Caco-2 (cell line): ENCODE data around the gene ANO10. TPM values are rescaled to one million over a fixed set of nuclear protein-coding genes. Genes with fewer than 3 reads are reported as not detected.

Experiments used
- BruUV-seq: library from RNA; stranded (reverse); fragments of 400-500 nt; replicated peaks from 2 replicates; lab custom pipeline; 2021; lab: Mats Ljungman, UMichigan
- CTCF ChIA-PET: fragments of 300-600 bp; sonication (Branson Sonifier 250); formaldehyde crosslinking; loops from one replicate; lab custom pipeline; 2022; ENCODE audit warnings: antibody characterized with exemption; lab: Charles Lee
- POLR2A ChIA-PET: fragments of 300-600 bp; sonication (Branson Sonifier 250); formaldehyde crosslinking; loops from one replicate; lab custom pipeline; 2022; ENCODE audit warnings: antibody characterized with exemption; lab: Charles Lee
- DNase-seq, 2 experiments: peaks; one replicate each; pipeline versions ENCODE4 v3.0.0 to v3.0.0-alpha.2; 2020 to 2022
- H3K27me3 ChIP-seq: replicated peaks from 2 replicates; pipeline ENCODE4 v1.6.0; 2011; ENCODE audit warnings: low read length; ENCODE audit not compliant: control insufficient read depth, insufficient read depth
- H3K36me3 ChIP-seq: 2 replicates; pipeline ENCODE4 v1.5.1; 2011; ENCODE audit warnings: low read length; ENCODE audit not compliant: control insufficient read depth, insufficient read depth
- H3K4me1 ChIP-seq: fragments of 250-450 bp; sonication (Bioruptor Pico); 2 replicates; pipeline ENCODE4 v1.5.1; 2020; ENCODE audit warnings: mild to moderate bottlenecking
- H3K4me3 ChIP-seq: 2 replicates; pipeline ENCODE4 v1.5.1; 2011; ENCODE audit warnings: low read depth, mild to moderate bottlenecking, control low read depth, low read length
- H3K9me3 ChIP-seq: fragments of 250-450 bp; sonication (Bioruptor Pico); 2 replicates; pipeline ENCODE4 v1.5.1; 2020; ENCODE audit warnings: mild to moderate bottlenecking, moderate library complexity
- H3K27ac Mint-ChIP-seq: one replicate; pipeline ENCODE4 v1.8.0; 2022; ENCODE audit warnings: mixed read lengths; ENCODE audit not compliant: unreplicated experiment
- H3K27me3 Mint-ChIP-seq: one replicate; pipeline ENCODE4 v1.8.0; 2022; ENCODE audit warnings: mixed read lengths; ENCODE audit not compliant: insufficient read depth, unreplicated experiment
- H3K36me3 Mint-ChIP-seq: one replicate; pipeline ENCODE4 v1.8.0; 2022; ENCODE audit warnings: mild to moderate bottlenecking, mixed read lengths; ENCODE audit not compliant: insufficient read depth, unreplicated experiment
- H3K4me1 Mint-ChIP-seq: one replicate; pipeline ENCODE4 v1.8.0; 2022; ENCODE audit warnings: low read depth, mixed read lengths; ENCODE audit not compliant: unreplicated experiment
- H3K4me3 Mint-ChIP-seq: one replicate; pipeline ENCODE4 v1.8.0; 2022; ENCODE audit warnings: mild to moderate bottlenecking, moderate library complexity, mixed read lengths; ENCODE audit not compliant: unreplicated experiment
- H3K9me3 Mint-ChIP-seq: one replicate; pipeline ENCODE4 v1.8.0; 2022; ENCODE audit warnings: mixed read lengths; ENCODE audit not compliant: unreplicated experiment
- CTCF ChIP-seq, 2 experiments: fragments of 200-600 bp in 1 of 2; IDR thresholded peaks; 1 replicate in 1 of 2; 2 replicates in 1 of 2; pipeline versions ENCODE4 v1.5.1 to v1.8.0; 2011 to 2022; ENCODE audit warnings: antibody characterized with exemption in 1 of 2, control low read depth in 1 of 2, inconsistent platforms in 1 of 2, low read depth in 1 of 2, low read length in 1 of 2, mild to moderate bottlenecking in 1 of 2, moderate library complexity in 1 of 2; ENCODE audit not compliant: insufficient read depth in 1 of 2, severe bottlenecking in 1 of 2, unreplicated experiment in 1 of 2
- intact Hi-C: fragments of 100-400 bp; cut with micrococcal nuclease; formaldehyde crosslinking; loops from one replicate; pipeline ENCODE4 v1.10.0; 2022; ENCODE audit not compliant: unreplicated experiment
- total RNA-seq: library from RNA; stranded (reverse); gene quantifications from 2 replicates; pipeline ENCODE4 v1.2.3, GENCODE V29; 2022

The ANO10 gene
- total RNA-seq, 1 experiment from 2014 or later: 24.1 TPM

- H3K9me3 ChIP-seq: no peaks in the 10 kb centered on the region
- no peaks in the 10 kb centered on the region for H3K36me3 Mint-ChIP-seq
- intact Hi-C loops: loop anchor here (10.0 kb wide), 1 partner anchor 127 kb away; no protein-coding TSS in a partner anchor
- H3K4me3 ChIP-seq: no peak overlapping the region
- H3K36me3 ChIP-seq: no peaks in the 10 kb centered on the region
- no peaks in the 10 kb centered on the region for H3K4me1 ChIP-seq
- BruUV-seq: no TSS peak
- CTCF ChIA-PET: no interaction called here
- no peak overlapping the region for H3K4me3 Mint-ChIP-seq
- DNase-seq: no peak
- H3K27me3 ChIP-seq: no peaks in the 10 kb centered on the region
- TF ChIP-seq CTCF (IDR thresholded peaks at IDR 0.05; ENCODE audit: insufficient read depth in 1 of 2, low read depth in 1 of 2, low read length in 1 of 2, severe bottlenecking in 1 of 2, unreplicated experiment in 1 of 2): no peak
- H3K27me3 Mint-ChIP-seq: no peaks in the 10 kb centered on the region
- H3K9me3 Mint-ChIP-seq: no peaks in the 10 kb centered on the region
- H3K4me1 Mint-ChIP-seq: no peaks in the 10 kb centered on the region
- H3K27ac Mint-ChIP-seq: no peak overlapping the region
- POLR2A ChIA-PET: no interaction called here
Observed at GRCh38 chr3:43627360-43627759, 5.5 kb upstream of the ANO10 start.

- no TSS peak for BruUV-seq
- no peak overlapping the region for H3K4me3 Mint-ChIP-seq
- H3K36me3 ChIP-seq: no peaks in the 10 kb centered on the region
- ChIA-PET POLR2A (no interaction called here), CTCF (no interaction called here)
- no peaks in the 10 kb centered on the region for H3K27me3 Mint-ChIP-seq
- intact Hi-C loops: loop anchor here (10.0 kb wide), 1 partner anchor 130 kb away; no protein-coding TSS in a partner anchor
- no peaks in the 10 kb centered on the region for H3K9me3 ChIP-seq
- H3K27me3 ChIP-seq: no peaks in the 10 kb centered on the region
- TF ChIP-seq CTCF (IDR thresholded peaks at IDR 0.05; ENCODE audit: insufficient read depth in 1 of 2, low read depth in 1 of 2, low read length in 1 of 2, severe bottlenecking in 1 of 2, unreplicated experiment in 1 of 2): no peak
- H3K9me3 Mint-ChIP-seq: no peaks in the 10 kb centered on the region
- no peaks in the 10 kb centered on the region for H3K4me1 Mint-ChIP-seq
- H3K4me3 ChIP-seq: no peak overlapping the region
- H3K27ac Mint-ChIP-seq: no peak overlapping the region
- H3K4me1 ChIP-seq: no peaks in the 10 kb centered on the region
- no peak for DNase-seq
- no peaks in the 10 kb centered on the region for H3K36me3 Mint-ChIP-seq
Observed at GRCh38 chr3:43624619-43625305, 3.0 kb upstream of the ANO10 start.

- H3K4me3 ChIP-seq: peak overlapping the region; percentile 80
- Mint-ChIP-seq H3K36me3 (no peaks in the 10 kb centered on the region), H3K4me1 (no peaks in the 10 kb centered on the region), H3K4me3 (peak overlapping the region; percentile 95), H3K9me3 (no peaks in the 10 kb centered on the region), H3K27ac (peak overlapping the region; percentile 76), H3K27me3 (no peaks in the 10 kb centered on the region)
- no peaks in the 10 kb centered on the region for H3K36me3 ChIP-seq
- ChIA-PET POLR2A (interaction anchor here (0.6 to 1.0 kb wide), 5 partner anchors 20 to 381 kb away, joined by 3 to 16 read pairs (median 5); partner anchors contain the start of gene ABHD5), CTCF (interaction anchor here (0.5 to 1.3 kb wide), 7 partner anchors 69 to 549 kb away, joined by 3 to 6 read pairs (median 4); partner anchors contain the start of gene ABHD5)
- no peaks in the 10 kb centered on the region for H3K9me3 ChIP-seq
- no peaks in the 10 kb centered on the region for H3K4me1 ChIP-seq
- no peaks in the 10 kb centered on the region for H3K27me3 ChIP-seq
- peak; percentile 24 to 36 for DNase-seq
- no peak for TF ChIP-seq CTCF (IDR thresholded peaks at IDR 0.05; ENCODE audit: insufficient read depth in 1 of 2, low read depth in 1 of 2, low read length in 1 of 2, severe bottlenecking in 1 of 2, unreplicated experiment in 1 of 2)
- TSS peak; percentile 38 for BruUV-seq
- intact Hi-C loops: loop anchor here (10.0 kb wide), 1 partner anchor 134 kb away; no protein-coding TSS in a partner anchor
Observed at GRCh38 chr3:43620831-43621655, 768 bp downstream of the ANO10 start.
